ENCODE data around the gene ITSN2.

GRCh38 chr2:24307961-24308360 lies 52.4 kb downstream of the ITSN2 start:
- no peak for TF ChIP-seq CTCF (IDR thresholded peaks at IDR 0.05 in 8 of 11, conservative IDR thresholded peaks at IDR 0.05 in 3 of 11)
- TF ChIP-seq POLR2AphosphoS5 (IDR thresholded peaks at IDR 0.05): no peak
- TF ChIP-seq POLR2A (IDR thresholded peaks at IDR 0.05): no peak
